HAP-1 (cell line): ENCODE measurements around the gene WRNIP1.

Experiments
- DNase-seq, 2 experiments: peaks; one replicate each; pipeline ENCODE4 v3.0.0-alpha.2; 2016 to 2020; ENCODE audit warnings: low spot score in 2 of 2
- H3K27me3 ChIP-seq: fragments of 250-450 bp; sonication (Bioruptor Pico); 2 replicates; pipeline ENCODE4 v1.5.1; 2020; ENCODE audit warnings: low read depth, mild to moderate bottlenecking, moderate library complexity
- H3K36me3 ChIP-seq: fragments of 250-450 bp; sonication (Bioruptor Pico); replicated peaks from 2 replicates; pipeline ENCODE4 v1.5.1; 2020; ENCODE audit warnings: mild to moderate bottlenecking
- H3K4me1 ChIP-seq: fragments of 250-450 bp; sonication (Bioruptor Pico); 2 replicates; pipeline ENCODE4 v1.5.1; 2020; ENCODE audit warnings: mild to moderate bottlenecking
- H3K4me3 ChIP-seq: fragments of 250-450 bp; sonication (Bioruptor Pico); 2 replicates; pipeline ENCODE4 v1.5.1; 2020; ENCODE audit warnings: mild to moderate bottlenecking, moderate library complexity
- H3K9me3 ChIP-seq: fragments of 250-450 bp; sonication (Bioruptor Pico); 2 replicates; pipeline ENCODE4 v1.5.1; 2020; ENCODE audit warnings: mild to moderate bottlenecking, moderate library complexity
- in situ Hi-C: fragments of 300-500 bp; cut with MboI; formaldehyde crosslinking; loops from 3 replicates; pipeline ENCODE4 v1.14.3; 2020; ENCODE audit warnings: low sequenced_read_pairs, inconsistent platforms, mixed read lengths

WRNIP1 gene

GRCh38 chr6:2733324-2733723, 31.9 kb upstream of the WRNIP1 start:
- H3K4me1 ChIP-seq: 0 out of 2 replicates have a peak, but pooled peaks cover 4% of the 10 kb centered on the region
- no peaks in the 10 kb centered on the region for H3K36me3 ChIP-seq
- no peaks in the 10 kb centered on the region for H3K9me3 ChIP-seq
- in situ Hi-C loops: loop anchor here (25.0 kb wide), 1 partner anchor 1146 kb away; no protein-coding TSS in a partner anchor
- no peak overlapping the region for H3K4me3 ChIP-seq
- H3K27me3 ChIP-seq: no peaks in the 10 kb centered on the region
- no peak for DNase-seq

GRCh38 chr6:2733736-2734480, 31.3 kb upstream of the WRNIP1 start:
- Histone ChIP-seq H3K36me3 (no peaks in the 10 kb centered on the region), H3K4me1 (0 out of 2 replicates have a peak, but pooled peaks cover 4% of the 10 kb centered on the region)
- in situ Hi-C loops: loop anchor here (25.0 kb wide), 1 partner anchor 1147 kb away; no protein-coding TSS in a partner anchor

GRCh38 chr6:2734488-2735166, 30.6 kb upstream of the WRNIP1 start:
- no peaks in the 10 kb centered on the region for H3K9me3 ChIP-seq
- DNase-seq: no peak
- 0 out of 2 replicates have a peak, but pooled peaks cover 4% of the 10 kb centered on the region for H3K4me1 ChIP-seq
- H3K4me3 ChIP-seq: no peak overlapping the region
- no peaks in the 10 kb centered on the region for H3K27me3 ChIP-seq
- in situ Hi-C loops: loop anchor here (25.0 kb wide), 1 partner anchor 1147 kb away; no protein-coding TSS in a partner anchor
- H3K36me3 ChIP-seq: no peaks in the 10 kb centered on the region

More at GRCh38 chr6:2733736-2734480, 31.3 kb upstream of the WRNIP1 start:
- H3K4me3 ChIP-seq: no peak overlapping the region
- no peaks in the 10 kb centered on the region for H3K9me3 ChIP-seq
- no peak for DNase-seq
- H3K27me3 ChIP-seq: no peaks in the 10 kb centered on the region

- Histone ChIP-seq H3K36me3 (no peaks in the 10 kb centered on the region), H3K27me3 (no peaks in the 10 kb centered on the region), H3K9me3 (no peaks in the 10 kb centered on the region), H3K4me1 (0 out of 2 replicates have a peak, but pooled peaks cover 4% of the 10 kb centered on the region), H3K4me3 (no peak overlapping the region)
- in situ Hi-C loops: loop anchor here (25.0 kb wide), 1 partner anchor 1151 kb away; no protein-coding TSS in a partner anchor
- DNase-seq: no peak
Observed at GRCh38 chr6:2737885-2738284, 27.3 kb upstream of the WRNIP1 start.

- in situ Hi-C loops: loop anchor here (25.0 kb wide), 1 partner anchor 1151 kb away; no protein-coding TSS in a partner anchor
- DNase-seq: peak; percentile 79
- 0 out of 2 replicates have a peak, but pooled peaks cover 4% of the 10 kb centered on the region for H3K4me1 ChIP-seq
Observed at GRCh38 chr6:2738373-2738979, 26.7 kb upstream of the WRNIP1 start.

GRCh38 chr6:2739335-2739734, 25.9 kb upstream of the WRNIP1 start:
- DNase-seq: no peak
- Histone ChIP-seq H3K9me3 (no peaks in the 10 kb centered on the region), H3K4me1 (0 out of 2 replicates have a peak, but pooled peaks cover 4% of the 10 kb centered on the region), H3K27me3 (no peaks in the 10 kb centered on the region), H3K36me3 (no peaks in the 10 kb centered on the region), H3K4me3 (no peak overlapping the region)
- in situ Hi-C loops: loop anchor here (25.0 kb wide), 1 partner anchor 1152 kb away; no protein-coding TSS in a partner anchor

More at GRCh38 chr6:2738373-2738979, 26.7 kb upstream of the WRNIP1 start:
- Histone ChIP-seq H3K9me3 (no peaks in the 10 kb centered on the region), H3K36me3 (no peaks in the 10 kb centered on the region), H3K27me3 (no peaks in the 10 kb centered on the region), H3K4me3 (no peak overlapping the region)

GRCh38 chr6:2740581-2740980, 24.6 kb upstream of the WRNIP1 start:
- H3K36me3 ChIP-seq: no peaks in the 10 kb centered on the region
- H3K9me3 ChIP-seq: no peaks in the 10 kb centered on the region
- 0 out of 2 replicates have a peak, but pooled peaks cover 4% of the 10 kb centered on the region for H3K4me1 ChIP-seq
- no peak overlapping the region for H3K4me3 ChIP-seq
- no peaks in the 10 kb centered on the region for H3K27me3 ChIP-seq
- no peak for DNase-seq
- in situ Hi-C loops: loop anchor here (25.0 kb wide), 1 partner anchor 1153 kb away; no protein-coding TSS in a partner anchor

- H3K4me1 ChIP-seq: peaks cover 9% of the 10 kb centered on the region
- no peak for DNase-seq
- no peaks in the 10 kb centered on the region for H3K27me3 ChIP-seq
- no peak overlapping the region for H3K4me3 ChIP-seq
- no peaks in the 10 kb centered on the region for H3K36me3 ChIP-seq
- H3K9me3 ChIP-seq: no peaks in the 10 kb centered on the region
- in situ Hi-C loops: loop anchor here (25.0 kb wide), 1 partner anchor 1154 kb away; no protein-coding TSS in a partner anchor
Observed at GRCh38 chr6:2741756-2742155, 23.4 kb upstream of the WRNIP1 start.

GRCh38 chr6:2743280-2744208, 21.6 kb upstream of the WRNIP1 start:
- DNase-seq: no peak
- H3K27me3 ChIP-seq: no peaks in the 10 kb centered on the region
- peaks cover 10% of the 10 kb centered on the region for H3K4me1 ChIP-seq
- in situ Hi-C loops: loop anchor here (25.0 kb wide), 1 partner anchor 1156 kb away; no protein-coding TSS in a partner anchor
- H3K36me3 ChIP-seq: no peaks in the 10 kb centered on the region
- no peaks in the 10 kb centered on the region for H3K9me3 ChIP-seq
- H3K4me3 ChIP-seq: no peak overlapping the region

- peaks cover 11% of the 10 kb centered on the region for H3K4me1 ChIP-seq
- H3K4me3 ChIP-seq: no peak overlapping the region
- H3K36me3 ChIP-seq: no peaks in the 10 kb centered on the region
- in situ Hi-C loops: loop anchor here (25.0 kb wide), 1 partner anchor 1157 kb away; no protein-coding TSS in a partner anchor
- H3K9me3 ChIP-seq: no peaks in the 10 kb centered on the region
- DNase-seq: no peak
- no peaks in the 10 kb centered on the region for H3K27me3 ChIP-seq
Observed at GRCh38 chr6:2744209-2744771, 20.9 kb upstream of the WRNIP1 start.

- in situ Hi-C loops: loop anchor here (25.0 kb wide), 1 partner anchor 1157 kb away; no protein-coding TSS in a partner anchor
- peaks cover 16% of the 10 kb centered on the region for H3K4me1 ChIP-seq
- no peak overlapping the region for H3K4me3 ChIP-seq
- no peaks in the 10 kb centered on the region for H3K27me3 ChIP-seq
- DNase-seq: no peak
- no peaks in the 10 kb centered on the region for H3K36me3 ChIP-seq
- H3K9me3 ChIP-seq: no peaks in the 10 kb centered on the region
Observed at GRCh38 chr6:2744778-2745177, 20.4 kb upstream of the WRNIP1 start.

GRCh38 chr6:2745246-2745645, 19.9 kb upstream of the WRNIP1 start:
- H3K27me3 ChIP-seq: no peaks in the 10 kb centered on the region
- no peaks in the 10 kb centered on the region for H3K9me3 ChIP-seq
- H3K4me1 ChIP-seq: peaks cover 17% of the 10 kb centered on the region
- in situ Hi-C loops: loop anchor here (25.0 kb wide), 1 partner anchor 1158 kb away; no protein-coding TSS in a partner anchor
- no peak for DNase-seq
- no peak overlapping the region for H3K4me3 ChIP-seq
- H3K36me3 ChIP-seq: no peaks in the 10 kb centered on the region
